Muscle of back (tissue), 11 donors: ENCODE measurements around the gene FRAS1. TPM values are rescaled to one million over a fixed set of nuclear protein-coding genes. Genes with fewer than 3 reads are reported as not detected.
A peak's percentile ranks its signal among the peaks of the same experiment; 100 is the strongest.
"Not testable (repeated sequence)": the region's sequence is repeated elsewhere in the genome, so short reads cannot be mapped to it uniquely, and the experiment has no call there.

Experiments used
- DNase-seq, 3 donors: peaks; one replicate each; pipeline versions ENCODE4 v3.0.0 to v3.0.0-alpha.2; 2013
- polyA plus RNA-seq, 10 donors: library from polyadenylated mRNA; unstranded; fragments of 120-200 nt; gene quantifications; one replicate each; pipeline ENCODE4 v1.2.1, GENCODE V29; 2013; ENCODE audit not compliant: insufficient read length in 10 of 10

FRAS1 gene
- polyA plus RNA-seq, 10 donors: 3.6 to 14.0 (median 7.2) TPM

- no peak for DNase-seq
These were observed 153.7 kb downstream of the FRAS1 start for GRCh38 chr4:78210694-78211410.

GRCh38 chr4:78213218-78213617 is 156.1 kb downstream of the FRAS1 start:
- no peak for DNase-seq

- no peak for DNase-seq
These were observed 157.0 kb downstream of the FRAS1 start for GRCh38 chr4:78214078-78214477.

DNA sequence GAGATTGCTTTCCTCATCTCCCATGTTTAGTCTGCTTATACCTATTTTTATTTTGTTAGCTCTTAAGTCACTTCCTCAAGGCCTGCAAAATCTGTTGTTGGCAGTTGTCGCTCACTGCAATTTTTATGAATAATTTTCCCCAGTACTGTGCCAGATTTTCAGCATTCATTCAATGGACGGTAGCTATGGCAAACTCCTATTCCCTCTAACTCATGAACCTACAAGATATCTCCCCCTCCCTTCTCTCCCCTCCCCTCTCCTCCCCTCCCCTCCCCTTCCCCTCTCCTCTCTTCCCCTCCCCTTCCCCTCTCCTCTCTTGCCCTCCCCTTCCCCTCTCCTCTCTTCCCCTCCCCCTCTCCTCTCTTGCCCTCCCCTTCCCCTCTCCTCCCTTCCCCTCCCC is 160.4 kb downstream of the FRAS1 start:
- no peak for DNase-seq

- DNase-seq: no peak
These were observed 161.1 kb downstream of the FRAS1 start for GRCh38 chr4:78218260-78218659.

- DNase-seq: no peak
These were observed 162.7 kb downstream of the FRAS1 start for GRCh38 chr4:78219825-78220224.

- DNase-seq: no peak
These were observed 163.2 kb downstream of the FRAS1 start for GRCh38 chr4:78220283-78220682.

- no peak for DNase-seq
These were observed 165.6 kb downstream of the FRAS1 start for GRCh38 chr4:78222575-78223186.

- no peak for DNase-seq
These were observed 168.1 kb downstream of the FRAS1 start for GRCh38 chr4:78225236-78225635.

- no peak for DNase-seq
These were observed 169.2 kb downstream of the FRAS1 start for GRCh38 chr4:78226279-78226678.

DNA sequence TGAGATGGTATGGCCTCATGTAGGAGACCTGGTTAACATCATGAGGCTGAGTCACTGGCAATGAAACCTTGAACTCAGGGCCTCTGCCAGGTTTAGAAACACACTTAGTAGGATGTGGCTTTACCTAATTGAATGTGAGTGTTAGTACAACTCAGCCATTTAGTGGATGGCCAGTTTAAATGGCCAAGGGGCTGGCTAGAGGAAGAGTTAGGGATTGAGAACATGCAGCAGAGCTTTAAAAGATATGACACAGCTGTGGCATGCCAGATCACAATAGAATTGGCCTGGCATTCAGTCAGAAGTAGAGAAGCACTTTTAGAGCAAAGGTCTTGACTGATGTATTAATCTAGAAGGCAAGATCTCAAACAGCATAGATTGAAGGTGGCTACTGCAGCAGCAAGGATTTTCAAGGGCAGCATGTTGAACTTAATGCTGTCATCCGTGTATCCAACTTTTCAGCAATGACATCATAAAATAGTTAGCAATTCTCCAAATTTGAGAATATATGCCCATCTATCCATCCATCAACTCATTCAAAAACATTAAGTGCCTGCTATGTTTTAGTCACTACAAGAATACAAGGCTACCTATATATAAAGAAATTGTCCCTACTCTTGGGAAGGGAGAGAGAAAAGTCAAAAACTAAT is 170.4 kb downstream of the FRAS1 start:
- no peak for DNase-seq

DNA sequence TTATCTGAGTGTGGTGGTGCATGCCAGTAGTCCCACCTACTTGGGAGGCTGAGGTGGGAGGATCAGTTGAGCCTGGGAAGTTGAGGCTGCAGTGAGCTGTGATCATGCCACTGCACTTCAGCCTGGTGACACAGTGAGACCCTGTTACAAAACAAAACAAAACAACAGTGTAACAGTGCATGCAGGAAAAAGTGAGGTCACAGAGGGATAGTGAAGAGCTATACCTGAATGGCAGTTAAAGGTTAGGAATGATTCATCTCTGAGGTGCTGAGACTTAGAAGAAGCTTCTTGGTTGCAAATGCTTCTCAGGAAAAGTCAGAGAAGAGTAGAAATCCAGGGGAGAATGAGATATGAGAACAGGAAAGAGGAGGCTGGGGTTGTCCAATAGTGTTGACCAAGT is 178.7 kb downstream of the FRAS1 start:
- no peak for DNase-seq

DNA sequence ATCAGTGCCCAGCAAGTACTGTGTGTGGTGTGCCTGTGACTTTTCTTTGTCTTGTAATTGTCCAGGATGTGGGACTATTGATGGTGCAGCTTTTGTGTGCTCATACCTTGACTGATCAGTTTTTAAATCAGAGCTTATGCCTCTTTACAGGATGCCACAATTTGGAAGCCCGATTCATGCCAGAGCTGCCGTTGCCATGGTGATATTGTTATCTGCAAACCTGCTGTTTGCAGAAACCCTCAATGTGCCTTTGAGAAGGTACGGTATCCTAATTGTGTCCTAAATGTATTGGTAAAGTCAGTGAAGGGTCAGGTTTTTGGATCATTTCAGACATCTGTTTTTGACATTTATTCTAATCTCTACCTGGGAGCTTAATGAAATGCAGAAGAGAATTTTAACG is 180.2 kb downstream of the FRAS1 start:
- DNase-seq: no peak

DNA sequence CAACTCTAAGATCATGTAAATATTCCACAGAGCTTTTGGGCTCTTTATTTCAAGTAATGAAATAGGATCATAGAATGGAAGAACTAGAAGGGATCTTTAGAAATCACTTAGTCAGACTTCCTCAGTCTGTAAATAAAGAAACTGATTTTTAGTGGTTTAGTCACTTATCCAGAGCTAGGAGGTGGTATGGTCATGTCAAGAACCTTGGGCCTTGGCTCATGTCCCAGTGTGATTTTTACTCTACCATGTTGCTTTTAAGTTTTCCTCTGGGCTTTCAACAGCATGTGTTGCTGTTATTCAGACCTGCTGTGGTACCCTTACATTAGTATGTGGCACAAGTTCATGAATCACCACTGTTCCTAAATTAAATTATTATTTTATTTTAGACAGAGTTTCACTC is 184.9 kb downstream of the FRAS1 start:
- peak in 1 of 3 donors; percentile 3 for DNase-seq

DNA sequence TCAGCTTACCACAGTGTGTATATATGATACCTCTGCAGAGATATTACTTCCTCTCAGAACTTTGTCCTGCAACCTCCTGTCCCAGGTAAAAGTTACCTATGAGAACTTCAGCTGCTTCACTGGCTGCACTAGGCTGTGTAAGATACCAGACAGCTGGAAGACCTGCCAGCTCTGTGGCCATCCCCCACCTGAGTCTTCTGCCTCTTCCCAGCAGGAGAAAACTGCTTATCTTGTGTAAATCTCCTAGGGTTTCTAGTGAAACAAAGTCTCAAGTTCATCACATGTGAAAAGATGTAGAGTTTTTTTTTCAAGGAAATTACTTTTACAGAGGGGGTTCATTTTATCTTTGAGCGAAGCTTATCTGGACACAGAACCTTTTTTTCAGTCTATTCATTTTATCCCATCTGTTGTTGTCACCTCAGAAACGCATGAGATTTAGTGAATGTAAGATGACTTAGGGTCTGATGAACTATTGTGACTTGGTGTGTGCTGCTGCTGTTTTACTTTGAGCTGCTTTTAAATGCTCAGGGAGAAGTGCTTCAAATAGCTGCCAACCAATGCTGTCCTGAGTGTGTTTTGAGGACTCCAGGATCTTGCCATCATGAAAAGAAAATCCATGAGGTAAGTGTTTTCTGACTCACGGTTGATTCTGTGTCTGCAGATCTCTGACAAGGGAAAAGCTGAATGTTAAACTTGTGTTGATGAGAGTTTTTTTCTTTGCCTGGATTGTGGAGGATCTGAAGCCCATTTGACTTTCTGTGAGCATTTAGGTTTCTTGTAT is 187.8 kb downstream of the FRAS1 start:
- no peak for DNase-seq

GRCh38 chr4:78247536-78248285 is 190.6 kb downstream of the FRAS1 start:
- DNase-seq: no peak

DNA sequence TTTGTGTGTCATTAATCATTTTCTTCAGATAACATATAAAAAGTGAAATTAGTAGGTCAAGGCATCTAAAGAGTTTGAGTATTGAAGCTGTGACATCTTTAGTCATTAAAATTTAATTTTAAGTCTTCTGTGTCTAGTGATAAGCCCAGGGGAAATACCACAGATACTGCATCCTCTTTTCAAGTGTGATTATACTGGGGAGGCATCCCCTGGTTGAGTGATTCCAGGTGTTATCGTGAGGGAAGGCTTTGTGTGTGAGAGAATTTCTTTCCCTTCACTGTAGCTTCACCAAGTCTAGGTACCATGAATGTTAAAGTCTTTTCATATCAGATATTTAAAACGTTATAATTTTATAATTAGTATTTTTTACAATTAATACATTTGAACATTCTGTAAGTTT is 193.4 kb downstream of the FRAS1 start:
- DNase-seq: no peak

- not testable (repeated sequence) for DNase-seq
These were observed 195.7 kb downstream of the FRAS1 start for GRCh38 chr4:78252773-78253172.

DNA sequence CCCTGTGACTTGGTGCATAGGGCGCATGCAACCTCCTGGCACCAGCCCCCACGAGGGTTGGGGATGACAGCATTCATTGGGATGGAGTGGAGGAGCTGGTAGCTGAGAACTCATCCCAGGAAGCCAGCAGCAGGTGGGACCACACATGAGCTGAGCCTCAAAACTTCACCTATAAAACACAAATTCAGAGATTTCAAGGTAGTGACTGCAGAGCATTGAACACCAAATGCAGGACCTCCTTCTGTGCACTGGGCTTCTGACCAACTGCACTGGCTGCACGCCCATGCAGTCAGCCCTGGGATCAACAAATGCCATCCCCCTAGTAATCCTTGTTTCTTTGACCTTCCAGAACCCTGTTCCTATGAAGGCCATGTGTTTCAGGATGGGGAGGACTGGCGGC is 197.8 kb downstream of the FRAS1 start:
- DNase-seq: peak in 1 of 3 donors; percentile 5

DNA sequence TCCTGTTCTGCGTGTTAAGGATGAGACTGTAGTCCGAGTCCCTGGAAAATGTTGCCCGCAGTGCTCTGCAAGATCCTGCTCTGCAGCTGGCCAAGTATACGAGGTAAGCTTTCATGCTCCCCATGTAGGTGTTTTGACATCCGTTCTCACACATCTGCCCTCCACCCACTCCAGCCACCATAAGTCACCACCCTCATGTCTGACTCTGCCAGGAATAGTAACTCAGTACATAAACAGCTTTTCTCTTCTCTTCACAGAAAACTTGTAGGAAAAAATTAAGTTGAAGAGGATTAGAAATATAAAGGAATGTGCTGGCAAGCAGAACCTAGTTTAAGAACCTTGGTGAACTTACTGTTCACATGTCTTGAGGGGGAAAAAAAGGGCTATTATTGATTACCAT is 207.9 kb downstream of the FRAS1 start:
- DNase-seq: no peak

DNA sequence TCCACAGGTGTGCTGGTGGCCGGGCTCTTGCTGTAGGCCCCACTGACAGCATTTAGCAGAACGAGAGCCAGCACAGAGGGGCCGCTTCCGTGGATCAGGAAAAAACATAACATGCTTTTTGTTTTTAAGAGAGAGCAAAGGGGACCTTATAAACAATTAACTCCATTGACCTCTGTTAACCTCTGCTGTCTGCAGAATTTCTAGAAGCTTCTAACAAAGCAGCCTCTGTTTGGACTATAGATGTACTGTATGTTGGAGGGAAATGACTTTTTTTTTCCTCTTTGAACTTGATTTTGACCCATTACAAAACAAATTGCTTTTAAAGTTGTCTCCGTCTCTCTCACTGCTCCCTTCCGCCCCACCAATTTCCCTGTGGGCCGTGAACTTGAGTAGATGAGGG is 210.7 kb downstream of the FRAS1 start:
- no peak for DNase-seq

DNA sequence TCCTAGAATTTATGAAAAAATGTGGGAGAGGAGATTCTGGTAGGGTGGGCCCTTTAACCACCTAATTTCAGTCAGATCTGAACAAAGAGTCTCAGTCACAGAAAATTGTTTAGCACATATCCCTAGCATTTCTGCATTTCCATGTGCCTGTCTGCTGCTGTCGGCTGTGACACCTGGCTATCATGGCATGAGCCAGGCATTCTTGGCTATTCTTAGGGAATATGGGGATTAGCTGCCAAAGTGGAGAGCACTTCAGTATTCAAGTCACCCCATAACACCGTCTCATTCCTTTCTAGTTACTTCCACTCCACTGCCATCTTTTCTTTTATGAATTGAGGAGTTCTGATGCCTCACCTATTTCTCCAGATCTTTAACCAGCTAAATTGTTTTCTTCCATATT is 211.5 kb downstream of the FRAS1 start:
- DNase-seq: no peak
